ENCODE measurements around the gene PDE10A. TPM values are rescaled to one million over a fixed set of nuclear protein-coding genes. Genes with fewer than 3 reads are reported as not detected.

PDE10A gene
- total RNA-seq (2016; rRNA removed; fragmentation: Illumina TruSeq; extraction: Trizol) (not detected in 2 replicates), polyA plus RNA-seq (2011; rRNA removed) (0.07 TPM in 1 of 2 replicates, not detected in the other), polyA minus RNA-seq (2011; rRNA and poly(A)+ RNA removed; ENCODE audit: low replicate concordance) (533 TPM in 1 of 2 replicates, not detected in the other), Bru-seq, nascent RNA (percentile 8 among the genes with signal in this experiment), BruChase-seq, experiment 1, labeled RNA remaining after a 6-hour chase (percentile 8 among the genes with signal in this experiment), BruChase-seq, experiment 2, labeled RNA remaining after a 2-hour chase (percentile 10 among the genes with signal in this experiment)
- not detected in 2 replicates for total RNA-seq (2016; cell fraction: cytosol; rRNA removed; fragmentation: Illumina TruSeq; extraction: Trizol; ENCODE audit: low read depth)
- not detected in 2 replicates for total RNA-seq (2016; cell fraction: insoluble cytoplasmic fraction; rRNA removed; fragmentation: Illumina TruSeq; extraction: Trizol)
- total RNA-seq (2016; cell fraction: membrane; rRNA removed; fragmentation: Illumina TruSeq; extraction: Trizol): not detected in 2 replicates
- not detected in 2 replicates for total RNA-seq (2016; cell fraction: nucleus; rRNA removed; fragmentation: Illumina TruSeq; extraction: Trizol)
- not detected in 2 replicates for polyA plus RNA-seq (2011; cell fraction: cytosol; rRNA removed)
- not detected in 2 replicates for polyA plus RNA-seq (2011; cell fraction: nucleus; rRNA removed)
- polyA plus RNA-seq (2012): not detected in 2 replicates
- not detected in 2 replicates for polyA plus RNA-seq (2016; cell fraction: cytosol; fragmentation: Illumina TruSeq; extraction: Trizol; ENCODE audit: low read depth)
- polyA plus RNA-seq (2016; cell fraction: insoluble cytoplasmic fraction; fragmentation: Illumina TruSeq; extraction: Trizol; ENCODE audit: low read depth): not detected in 2 replicates
- not detected in 2 replicates for polyA plus RNA-seq (2016; cell fraction: membrane; fragmentation: Illumina TruSeq; extraction: Trizol; ENCODE audit: low read depth)
- polyA plus RNA-seq (2016; cell fraction: nucleus; fragmentation: Illumina TruSeq; extraction: Trizol; ENCODE audit: insufficient read depth, low read depth): not detected in 2 replicates
- 1.3 and 1.9 TPM in 2 replicates for polyA minus RNA-seq (2011; cell fraction: cytosol; rRNA and poly(A)+ RNA removed)
- 0.37 and 1.8 TPM in 2 replicates for polyA minus RNA-seq (2011; cell fraction: nucleus; rRNA and poly(A)+ RNA removed)
- long read RNA-seq, experiment 1: 0 reads
- long read RNA-seq, experiment 2: 0 reads

DNA sequence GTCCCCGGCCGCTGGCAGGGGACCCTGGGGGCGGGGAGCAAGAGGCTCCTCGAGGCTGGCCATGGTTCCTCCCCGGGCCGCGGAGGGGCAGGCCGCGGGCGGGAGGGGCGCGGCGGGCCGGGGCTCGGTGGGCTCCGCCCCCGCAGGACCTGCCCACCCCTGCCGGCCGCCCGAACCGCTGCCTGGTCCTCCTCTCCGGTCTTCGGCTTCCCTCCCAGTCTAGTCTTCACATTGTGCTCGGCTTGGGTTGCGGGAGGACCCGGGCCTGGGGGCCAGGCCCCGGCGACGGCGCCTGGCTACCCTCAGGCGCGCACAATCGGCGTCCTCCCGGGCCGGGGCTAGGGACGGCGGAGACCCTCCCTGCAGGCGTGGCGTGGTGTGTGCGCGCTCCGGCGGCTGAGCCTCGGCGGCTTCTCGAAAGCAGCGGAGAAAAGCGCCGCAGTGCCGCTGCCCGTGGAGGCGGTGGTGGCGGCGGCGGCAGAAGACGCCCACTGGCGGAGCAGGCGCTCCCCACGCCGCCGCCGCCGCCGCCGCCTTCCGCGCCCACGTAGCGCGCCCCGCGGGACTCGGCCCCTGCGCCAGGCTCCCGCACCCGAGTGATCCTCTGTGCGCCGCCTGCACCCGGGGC lies at the start of gene PDE10A:
TSS of gene PDE10A (minus strand) at position 493 of the 628 bp plus-strand sequence. CDS start at position 63, 430 bp downstream.
- peak; percentile 27 for ATAC-seq
- H3K4me2 ChIP-seq (ENCODE audit: low read depth, low read length): no peak within 1 kb of the TSS
- no peak for TF ChIP-seq ZNF609 (CRISPR knock-in tag; IDR thresholded peaks at IDR 0.05; ENCODE audit: borderline replicate concordance)
- TF ChIP-seq, protein P1, sequence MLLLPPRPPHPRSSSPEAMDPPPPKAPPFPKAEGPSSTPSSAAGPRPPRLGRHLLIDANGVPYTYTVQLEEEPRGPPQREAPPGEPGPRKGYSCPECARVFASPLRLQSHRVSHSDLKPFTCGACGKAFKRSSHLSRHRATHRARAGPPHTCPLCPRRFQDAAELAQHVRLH (CRISPR knock-in tag; IDR thresholded peaks at IDR 0.05; ENCODE audit: borderline replicate concordance, low read depth): no peak
- TF ChIP-seq GPN1 (CRISPR knock-in tag; IDR thresholded peaks at IDR 0.05; ENCODE audit: borderline replicate concordance): no peak
- TF ChIP-seq ZBTB4 (CRISPR knock-in tag; IDR thresholded peaks at IDR 0.05; ENCODE audit: borderline replicate concordance): no peak
- no peak for TF ChIP-seq ZNF160 (CRISPR knock-in tag; IDR thresholded peaks at IDR 0.05)
- TF ChIP-seq PRPF4 (IDR thresholded peaks at IDR 0.05; ENCODE audit: low read depth, low read length, poor library complexity, severe bottlenecking): no peak

More for the DNA sequence above, at the start of gene PDE10A:
- Histone ChIP-seq H2AFZ (ENCODE audit: low read length) (no peak within 1 kb of the TSS), H3K4me1 (ENCODE audit: insufficient read depth, low read length) (no peaks in the 10 kb centered on the region), H4K20me1 (ENCODE audit: insufficient read depth, low read length) (no peaks in the 10 kb centered on the region), H3K9me3 (ENCODE audit: low read length) (no peaks in the 10 kb centered on the region), H3K9ac (ENCODE audit: insufficient read depth, low read depth, low read length) (no peak within 1 kb of the TSS), H3K79me2 (ENCODE audit: insufficient read depth, low read length) (no peaks in the 10 kb centered on the region), H3K4me3 (replicated peaks in 1 of 3; ENCODE audit: insufficient read depth in 1 of 3, low read depth in 2 of 3, low read length in 3 of 3) (0 out of 6 replicates have a peak within 1 kb of the TSS, but pooled peaks of 1 of the 3 experiments have one; percentile 8), H3K36me3 (replicated peaks in 1 of 2; ENCODE audit: control insufficient read depth in 1 of 2, insufficient read depth in 2 of 2, low read length in 2 of 2) (no peaks in the 10 kb centered on the region), H3K27ac (ENCODE audit: extremely low read length, insufficient read depth, low read length) (no peak within 1 kb of the TSS), H3K27me3 (ENCODE audit: control insufficient read depth in 1 of 2, insufficient read depth in 2 of 2, low read length in 2 of 2) (peaks cover 14 to 53% of the 10 kb centered on the region in 2 experiments; a peak in 4 of 5 replicates)
- DNase-seq (ENCODE audit: low spot score): no peak
- WGBS (ENCODE audit: low lambda C conversion rate): 16% methylated on average over 15 of the region's 80 CpGs
- no peak for FAIRE-seq
- intact Hi-C loops (cut with micrococcal nuclease; ENCODE audit: unreplicated experiment): no loop called here
- no TSS peak for BruUV-seq (replicated peaks)
- in situ Hi-C loops (cut with HindIII; ENCODE audit: extremely low pct_ligation_motif_present, low pct_unique_long_range_greater_than_20kb): no loop called here
- POLR2A ChIA-PET: no interaction called here
- CTCF ChIA-PET (ENCODE audit: low intra/inter-chr PET ratio, low total read pairs): no interaction called here

Data from HepG2 (cell line).